ENCODE data around the gene MEX3D.

DNA sequence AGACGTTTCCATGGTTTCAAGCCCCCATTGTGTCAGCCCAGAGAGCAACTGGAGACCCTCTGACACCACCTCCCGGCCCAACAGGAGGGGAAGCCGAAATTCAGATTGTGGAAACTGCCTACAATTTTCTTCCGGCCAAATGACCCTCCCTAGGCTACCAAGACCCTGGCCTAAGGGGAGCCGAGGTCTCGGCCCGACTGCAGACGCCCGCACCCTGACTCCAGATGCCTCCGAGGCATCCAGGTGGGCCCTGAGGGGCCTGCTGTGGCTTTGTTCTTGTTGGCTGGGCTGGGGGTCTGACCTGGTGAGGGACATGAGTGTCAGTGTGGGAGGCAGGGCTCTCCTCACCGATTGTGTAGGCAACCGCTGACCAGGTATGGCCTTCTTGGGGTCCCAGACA, 9.6 kb downstream of the MEX3D start:
- TF ChIP-seq YY1 (IDR thresholded peaks at IDR 0.05; ENCODE audit: insufficient read depth, insufficient read length) (no peak), ZNF274 (IDR thresholded peaks at IDR 0.05; ENCODE audit: low read depth, low read length) (no peak), SUZ12 (IDR thresholded peaks at IDR 0.05; ENCODE audit: extremely low read depth, insufficient read depth, insufficient read length) (no peak)
